Body of pancreas (tissue), 4 donors: Measurements from ENCODE around the gene C3orf62. TPM values are rescaled to one million over a fixed set of nuclear protein-coding genes. Genes with fewer than 3 reads are reported as not detected.

Source experiments
- ATAC-seq: fragments of 150-250 bp; one replicate; pipeline ENCODE4 v1.9.1; 2016
- DNase-seq, 4 donors: peaks; one replicate each; pipeline ENCODE4 v3.0.0-alpha.2; 2019
- H3K27ac ChIP-seq, 4 donors: fragments of 200-600 bp; sonication (generic); 1 replicate in 3 of 4; 2 replicates in 1 of 4; pipeline versions ENCODE4 v1.5.1 to v1.6.1; 2016 to 2019; ENCODE audit warnings: mild to moderate bottlenecking in 1 of 4, mixed read lengths in 1 of 4, moderate library complexity in 1 of 4
- H3K27me3 ChIP-seq, 2 donors: fragments of 200-600 bp; sonication (generic); one replicate each; pipeline ENCODE4 v1.6.0; 2016; ENCODE audit warnings: mild to moderate bottlenecking in 1 of 2
- H3K36me3 ChIP-seq, 2 donors: fragments of 200-600 bp; sonication (generic); replicated peaks in 1 of 2; 2 replicates each; pipeline ENCODE4 v1.5.1; 2016; ENCODE audit warnings: low read depth in 2 of 2; ENCODE audit not compliant: insufficient read depth in 1 of 2
- H3K4me1 ChIP-seq: fragments of 200-600 bp; sonication (generic); one replicate; pipeline ENCODE4 v1.6.0; 2016
- H3K4me3 ChIP-seq, 2 donors: fragments of 200-600 bp; sonication (generic); 1 replicate in 1 of 2; 2 replicates in 1 of 2; pipeline ENCODE4 v1.5.1; 2016 to 2019
- H3K9me3 ChIP-seq, 3 donors: fragments of 200-600 bp; sonication (generic); 1 replicate in 2 of 3; 2 replicates in 1 of 3; pipeline ENCODE4 v1.5.1; 2016
- POLR2A ChIP-seq, 3 donors: fragments of 450-650 bp; IDR thresholded peaks; one replicate each; pipeline ENCODE4 v1.6.1; 2016; ENCODE audit warnings: antibody characterized with exemption in 3 of 3, mild to moderate bottlenecking in 2 of 3
- WGBS, 2 donors: methylation state at CpG; one replicate each; pipeline ENCODE4 v1.1.5; 2017; 5-methylcytosine and 5-hydroxymethylcytosine counted together
- intact Hi-C: fragments of 100-400 bp; cut with DNase I; formaldehyde crosslinking; loops from one replicate; pipeline ENCODE4 v1.15.1; 2023
- total RNA-seq, 2 donors: library from RNA; depleted of rRNA; stranded (reverse); fragments of >200 nt; gene quantifications; one replicate each; pipeline ENCODE4 v1.1.0, GENCODE V29; 2016
- TF ChIP-seq, protein P1 (sequence below), 7 experiments: fragments of 450-650 bp in 4 of 7; fragments of 200-600 bp in 3 of 7; sonication (generic) in 3 of 7; IDR thresholded peaks; one replicate each; pipeline ENCODE4 v1.5.1; 2016 to 2019; ENCODE audit warnings: antibody characterized with exemption in 7 of 7

Gene C3orf62
- total RNA-seq, 2 donors from 2014 or later, result 4.9 TPM

DNA sequence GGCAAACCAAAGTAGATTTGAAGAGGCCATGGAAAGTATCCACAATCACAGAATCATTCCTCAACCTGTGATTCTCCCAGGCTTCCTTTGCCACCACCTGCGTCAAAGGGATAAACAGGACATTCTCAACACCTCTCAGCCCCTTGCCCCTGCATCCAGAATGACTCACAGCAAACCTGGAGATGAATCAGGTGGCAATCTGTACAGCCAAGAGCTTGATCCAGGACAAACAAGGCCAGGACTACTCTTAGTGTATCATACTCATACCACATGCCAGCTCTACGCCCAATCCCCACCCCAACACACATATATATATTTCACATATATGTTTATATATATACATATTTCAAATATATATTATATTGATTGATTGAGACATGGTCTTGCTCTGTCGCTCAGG lies 23.6 kb upstream of the C3orf62 start:
- H3K9me3 ChIP-seq, result no peaks in the 10 kb centered on the region
- peak in 1 of 4 donors; percentile 19 for DNase-seq
- H3K4me3 ChIP-seq, result no peak overlapping the region
- no peak overlapping the region for H3K27ac ChIP-seq
- TF ChIP-seq, protein P1, sequence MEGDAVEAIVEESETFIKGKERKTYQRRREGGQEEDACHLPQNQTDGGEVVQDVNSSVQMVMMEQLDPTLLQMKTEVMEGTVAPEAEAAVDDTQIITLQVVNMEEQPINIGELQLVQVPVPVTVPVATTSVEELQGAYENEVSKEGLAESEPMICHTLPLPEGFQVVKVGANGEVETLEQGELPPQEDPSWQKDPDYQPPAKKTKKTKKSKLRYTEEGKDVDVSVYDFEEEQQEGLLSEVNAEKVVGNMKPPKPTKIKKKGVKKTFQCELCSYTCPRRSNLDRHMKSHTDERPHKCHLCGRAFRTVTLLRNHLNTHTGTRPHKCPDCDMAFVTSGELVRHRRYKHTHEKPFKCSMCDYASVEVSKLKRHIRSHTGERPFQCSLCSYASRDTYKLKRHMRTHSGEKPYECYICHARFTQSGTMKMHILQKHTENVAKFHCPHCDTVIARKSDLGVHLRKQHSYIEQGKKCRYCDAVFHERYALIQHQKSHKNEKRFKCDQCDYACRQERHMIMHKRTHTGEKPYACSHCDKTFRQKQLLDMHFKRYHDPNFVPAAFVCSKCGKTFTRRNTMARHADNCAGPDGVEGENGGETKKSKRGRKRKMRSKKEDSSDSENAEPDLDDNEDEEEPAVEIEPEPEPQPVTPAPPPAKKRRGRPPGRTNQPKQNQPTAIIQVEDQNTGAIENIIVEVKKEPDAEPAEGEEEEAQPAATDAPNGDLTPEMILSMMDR (IDR thresholded peaks at IDR 0.05), result no peak
- no peak for TF ChIP-seq POLR2A (IDR thresholded peaks at IDR 0.05)
- intact Hi-C loops, result no loop called here
- 74 to 87% methylated on average over 3 of the region's 3 CpGs for WGBS, 2 donors
- ATAC-seq, result no peak
- no peaks in the 10 kb centered on the region for H3K27me3 ChIP-seq
- peaks cover 0 to 32% of the 10 kb centered on the region in 2 donors for H3K36me3 ChIP-seq
- no peaks in the 10 kb centered on the region for H3K4me1 ChIP-seq

DNA sequence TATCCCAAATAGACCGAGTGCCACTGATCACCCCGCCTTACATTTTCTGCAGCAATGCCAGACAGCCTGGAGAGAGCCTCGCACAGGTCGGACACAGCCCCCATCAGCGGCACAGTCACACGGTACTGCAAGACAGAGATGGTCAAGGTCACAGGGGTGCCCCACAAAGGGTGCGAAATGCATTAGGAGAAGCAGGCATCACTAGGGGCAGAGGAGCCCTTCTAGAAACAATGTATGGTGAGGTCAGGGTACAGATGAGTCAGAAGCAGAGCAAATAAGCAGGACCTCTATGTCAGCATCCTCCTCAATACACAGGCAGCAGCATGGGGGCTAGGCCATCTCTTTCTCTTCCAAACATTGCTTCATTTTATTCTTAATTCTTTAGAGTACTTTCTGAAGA lies 21.5 kb upstream of the C3orf62 start:
- no peak for DNase-seq
- H3K27me3 ChIP-seq, result no peaks in the 10 kb centered on the region
- no peaks in the 10 kb centered on the region for H3K9me3 ChIP-seq
- ATAC-seq, result no peak
- H3K36me3 ChIP-seq, result peaks cover 0 to 37% of the 10 kb centered on the region in 2 donors
- H3K4me1 ChIP-seq, result no peaks in the 10 kb centered on the region
- no peak for TF ChIP-seq POLR2A (IDR thresholded peaks at IDR 0.05)
- TF ChIP-seq, protein P1 (IDR thresholded peaks at IDR 0.05), result no peak
- H3K4me3 ChIP-seq, result no peak overlapping the region
- intact Hi-C loops, result no loop called here
- 81 to 89% methylated on average over 3 to 7 of the region's 7 CpGs for WGBS, 2 donors
- H3K27ac ChIP-seq, result no peak overlapping the region

DNA sequence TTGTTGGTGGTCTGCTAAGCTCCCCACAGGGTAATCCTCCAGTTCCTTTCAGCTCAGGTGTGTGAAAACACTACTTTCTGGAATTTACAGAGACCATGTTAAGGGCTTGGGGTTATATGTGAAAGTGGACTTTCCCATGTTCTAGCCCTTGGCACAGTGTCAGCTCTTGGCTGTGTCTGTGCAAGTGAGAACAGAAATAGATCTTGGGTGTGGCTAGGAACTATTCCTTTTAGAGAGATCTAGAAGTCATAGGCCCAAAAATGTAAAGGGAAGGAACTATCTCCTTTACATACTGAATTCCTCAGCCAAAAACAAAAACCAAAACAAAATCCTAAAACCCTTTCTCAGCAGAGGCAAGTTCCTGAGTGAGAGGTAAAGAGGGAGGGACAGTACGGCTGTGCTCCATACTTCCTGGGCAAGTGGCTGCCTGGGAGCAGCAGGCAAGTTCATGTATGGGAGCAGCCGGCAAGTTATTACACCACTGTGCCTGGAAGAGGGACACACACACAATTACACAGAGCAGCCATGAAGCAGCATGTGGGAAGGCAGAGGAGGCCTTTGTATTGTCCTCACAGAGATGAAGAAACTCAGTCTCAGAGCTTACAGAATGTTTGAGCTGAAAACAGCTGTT lies 19.9 kb upstream of the C3orf62 start:
- DNase-seq, result peak in 3 of 4 donors; percentile 15 to 21 (median 19)
- no peaks in the 10 kb centered on the region for H3K27me3 ChIP-seq
- no peak for ATAC-seq
- H3K4me1 ChIP-seq, result no peaks in the 10 kb centered on the region
- no peak overlapping the region for H3K4me3 ChIP-seq
- no peak overlapping the region for H3K27ac ChIP-seq
- H3K36me3 ChIP-seq, result peaks cover 7 to 49% of the 10 kb centered on the region in 2 donors
- 87 to 96% methylated on average over 2 of the region's 2 CpGs for WGBS, 2 donors
- no peak for TF ChIP-seq POLR2A (IDR thresholded peaks at IDR 0.05)
- TF ChIP-seq, protein P1 (IDR thresholded peaks at IDR 0.05), result no peak
- intact Hi-C loops, result no loop called here
- H3K9me3 ChIP-seq, result no peaks in the 10 kb centered on the region

DNA sequence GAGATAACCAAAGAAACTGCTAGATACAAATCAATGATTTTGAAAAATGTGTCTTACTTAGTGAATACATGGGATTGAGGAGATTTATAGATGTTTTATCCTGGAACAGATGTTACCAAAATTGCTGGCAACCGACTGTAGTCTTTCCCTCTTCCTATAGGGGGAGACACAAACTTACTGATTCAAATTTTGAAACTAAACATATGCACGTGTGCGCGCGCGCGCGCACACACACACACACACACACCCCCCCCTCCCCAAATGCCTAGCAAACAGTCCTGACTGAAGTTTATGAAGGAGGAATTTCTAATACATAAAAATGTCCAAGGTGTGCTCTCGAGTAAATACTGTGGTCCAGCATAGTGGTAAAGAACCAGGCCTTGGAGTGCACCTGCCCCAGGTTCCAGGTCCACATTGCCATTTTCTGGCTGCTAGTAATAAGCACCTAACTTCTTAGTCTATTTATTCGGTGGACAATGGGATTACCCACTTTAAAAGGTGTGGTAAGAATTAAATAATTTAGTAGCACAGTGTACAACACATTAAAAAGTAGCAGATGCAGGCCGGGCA lies 18.5 kb upstream of the C3orf62 start:
- intact Hi-C loops, result no loop called here
- H3K36me3 ChIP-seq, result peaks cover 7 to 48% of the 10 kb centered on the region in 2 donors
- no peak for TF ChIP-seq POLR2A (IDR thresholded peaks at IDR 0.05)
- TF ChIP-seq, protein P1 (IDR thresholded peaks at IDR 0.05), result peak; percentile 20 to 69 (median 47)
- H3K27ac ChIP-seq, result no peak overlapping the region
- no peaks in the 10 kb centered on the region for H3K9me3 ChIP-seq
- peak in 3 of 4 donors; percentile 21 to 59 (median 39) for DNase-seq
- no peak overlapping the region for H3K4me3 ChIP-seq
- ATAC-seq, result peak; percentile 52
- 65 to 69% methylated on average over 11 of the region's 11 CpGs for whole genome bisulfite sequencing, 2 donors
- no peaks in the 10 kb centered on the region for H3K27me3 ChIP-seq
- H3K4me1 ChIP-seq, result no peaks in the 10 kb centered on the region

DNA sequence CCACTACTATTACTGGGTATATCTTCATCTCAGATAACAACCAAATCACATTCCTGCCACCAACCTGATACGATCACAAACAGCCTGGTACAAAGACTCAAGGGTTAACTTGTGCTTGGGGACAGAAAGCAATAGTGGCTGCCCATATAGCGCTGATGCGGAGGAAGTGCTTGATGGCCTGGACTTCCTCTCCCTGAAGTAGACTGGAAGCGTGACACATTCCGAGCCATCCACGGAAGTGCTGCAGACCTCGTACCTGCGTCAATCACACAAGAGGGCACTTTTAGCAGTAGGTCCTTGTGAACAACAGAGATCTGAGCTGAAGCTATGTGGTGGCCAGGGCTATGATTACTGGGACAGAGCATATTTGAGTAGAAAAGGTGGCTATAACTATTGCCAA lies 17.3 kb upstream of the C3orf62 start:
- peaks cover 7 to 45% of the 10 kb centered on the region in 2 donors for H3K36me3 ChIP-seq
- intact Hi-C loops, result no loop called here
- TF ChIP-seq, protein P1 (IDR thresholded peaks at IDR 0.05), result no peak
- no peak for TF ChIP-seq POLR2A (IDR thresholded peaks at IDR 0.05)
- H3K9me3 ChIP-seq, result no peaks in the 10 kb centered on the region
- DNase-seq (no peak), ATAC-seq (no peak)
- 90 to 98% methylated on average over 6 to 8 of the region's 8 CpGs for WGBS, 2 donors
- H3K27me3 ChIP-seq, result no peaks in the 10 kb centered on the region
- H3K4me3 ChIP-seq, result no peak overlapping the region
- H3K27ac ChIP-seq, result no peak overlapping the region
- no peaks in the 10 kb centered on the region for H3K4me1 ChIP-seq
